ENCODE results near the gene LPAR1.

GRCh38 chr9:111008158-111009075 lies 29.9 kb downstream of the LPAR1 start:
- no peak for TF ChIP-seq ZNF274 (IDR thresholded peaks at IDR 0.05; ENCODE audit: low read length)
- TF ChIP-seq ZNF274 (tag by site-specific recombination; IDR thresholded peaks at IDR 0.05; ENCODE audit: borderline replicate concordance): no peak
- TF ChIP-seq CTCF (tag by site-specific recombination; IDR thresholded peaks at IDR 0.05): no peak
- TF ChIP-seq SP7 (tag by site-specific recombination; IDR thresholded peaks at IDR 0.05): no peak
- TF ChIP-seq ZNF140 (tag by site-specific recombination; IDR thresholded peaks at IDR 0.05): no peak
